ENCODE measurements around the gene IL1R1.

The IL1R1 gene

GRCh38 chr2:102206666-102207341, 64.3 kb downstream of the IL1R1 start:
- no peaks in the 10 kb centered on the region for H3K36me3 ChIP-seq
- H3K4me1 ChIP-seq = no peaks in the 10 kb centered on the region
- H3K9me3 ChIP-seq = no peaks in the 10 kb centered on the region
- DNase-seq = no peak
- no peaks in the 10 kb centered on the region for H3K27me3 ChIP-seq
- H3K4me3 ChIP-seq (ENCODE audit: low read depth, low read length) = no peak overlapping the region
- no peak for TF ChIP-seq CTCF (IDR thresholded peaks at IDR 0.05; ENCODE audit: low read depth, low read length)

GRCh38 chr2:102208774-102209173, 66.2 kb downstream of the IL1R1 start:
- H3K4me3 ChIP-seq (ENCODE audit: low read depth, low read length) = no peak overlapping the region
- no peak for TF ChIP-seq CTCF (IDR thresholded peaks at IDR 0.05; ENCODE audit: low read depth, low read length)
- H3K4me1 ChIP-seq = no peaks in the 10 kb centered on the region
- DNase-seq = no peak
- no peaks in the 10 kb centered on the region for H3K27me3 ChIP-seq
- no peaks in the 10 kb centered on the region for H3K9me3 ChIP-seq
- H3K36me3 ChIP-seq = no peaks in the 10 kb centered on the region

- no peak for DNase-seq
- Histone ChIP-seq H3K4me3 (ENCODE audit: low read depth, low read length) (no peak overlapping the region), H3K36me3 (no peaks in the 10 kb centered on the region), H3K9me3 (no peaks in the 10 kb centered on the region), H3K4me1 (no peaks in the 10 kb centered on the region), H3K27me3 (no peaks in the 10 kb centered on the region)
- no peak for TF ChIP-seq CTCF (IDR thresholded peaks at IDR 0.05; ENCODE audit: low read depth, low read length)
Observed at GRCh38 chr2:102209474-102209873, 66.9 kb downstream of the IL1R1 start.

- no peak overlapping the region for H3K4me3 ChIP-seq (ENCODE audit: low read depth, low read length)
- no peak for TF ChIP-seq CTCF (IDR thresholded peaks at IDR 0.05; ENCODE audit: low read depth, low read length)
- DNase-seq = no peak
Observed at GRCh38 chr2:102217032-102217431, 74.5 kb downstream of the IL1R1 start.

GRCh38 chr2:102224824-102225739, 82.5 kb downstream of the IL1R1 start:
- Histone ChIP-seq H3K4me1 (peaks cover 8% of the 10 kb centered on the region; the same call in 1 of the 2 replicates), H3K9me3 (no peaks in the 10 kb centered on the region), H3K36me3 (no peaks in the 10 kb centered on the region), H3K4me3 (ENCODE audit: low read depth, low read length) (no peak overlapping the region), H3K27me3 (no peaks in the 10 kb centered on the region)
- TF ChIP-seq CTCF (IDR thresholded peaks at IDR 0.05; ENCODE audit: low read depth, low read length) = no peak
- DNase-seq = no peak

More at GRCh38 chr2:102217032-102217431, 74.5 kb downstream of the IL1R1 start:
- Histone ChIP-seq H3K27me3 (no peaks in the 10 kb centered on the region), H3K9me3 (no peaks in the 10 kb centered on the region), H3K4me1 (no peaks in the 10 kb centered on the region), H3K36me3 (no peaks in the 10 kb centered on the region)

- no peak for TF ChIP-seq CTCF (IDR thresholded peaks at IDR 0.05; ENCODE audit: low read depth, low read length)
- H3K27me3 ChIP-seq = no peaks in the 10 kb centered on the region
- no peaks in the 10 kb centered on the region for H3K36me3 ChIP-seq
- DNase-seq = no peak
- no peak overlapping the region for H3K4me3 ChIP-seq (ENCODE audit: low read depth, low read length)
- H3K9me3 ChIP-seq = no peaks in the 10 kb centered on the region
- H3K4me1 ChIP-seq = peaks cover 8% of the 10 kb centered on the region; the same call in 1 of the 2 replicates
Observed at GRCh38 chr2:102226171-102226570, 83.6 kb downstream of the IL1R1 start.
